HG03432 (cell line): Measurements from ENCODE around the gene CFAP77.
"Not testable (repeated sequence)": the region's sequence is repeated elsewhere in the genome, so short reads cannot be mapped to it uniquely, and the experiment has no call there.

Experiments used
- ATAC-seq: cut with Tn5 transposase; IDR thresholded peaks from one replicate; pipeline ENCODE4 v1.9.1; 2021; ENCODE audit warnings: mild to moderate bottlenecking, moderate library complexity; ENCODE audit not compliant: unreplicated experiment

Gene CFAP77

DNA sequence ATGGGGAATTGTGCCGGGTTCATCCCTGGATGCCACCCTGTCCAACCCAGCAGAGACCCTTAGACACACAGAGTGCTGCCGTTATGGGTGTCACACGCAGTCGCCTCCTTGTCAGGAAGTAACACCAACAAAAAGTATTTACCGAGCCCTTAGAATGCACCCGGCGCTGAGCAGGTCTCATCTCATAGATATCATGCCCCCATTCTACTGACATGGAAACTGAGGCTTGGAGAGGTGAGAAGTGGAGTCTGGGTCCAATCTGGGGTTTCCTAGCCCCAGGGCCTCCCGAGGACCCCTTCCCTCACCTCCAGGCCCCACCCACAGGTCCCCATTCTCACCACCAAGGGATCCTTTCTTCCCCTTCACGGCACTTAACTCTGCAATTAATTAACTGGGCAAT, 135.6 kb downstream of the CFAP77 start:
- ATAC-seq: no peak

DNA sequence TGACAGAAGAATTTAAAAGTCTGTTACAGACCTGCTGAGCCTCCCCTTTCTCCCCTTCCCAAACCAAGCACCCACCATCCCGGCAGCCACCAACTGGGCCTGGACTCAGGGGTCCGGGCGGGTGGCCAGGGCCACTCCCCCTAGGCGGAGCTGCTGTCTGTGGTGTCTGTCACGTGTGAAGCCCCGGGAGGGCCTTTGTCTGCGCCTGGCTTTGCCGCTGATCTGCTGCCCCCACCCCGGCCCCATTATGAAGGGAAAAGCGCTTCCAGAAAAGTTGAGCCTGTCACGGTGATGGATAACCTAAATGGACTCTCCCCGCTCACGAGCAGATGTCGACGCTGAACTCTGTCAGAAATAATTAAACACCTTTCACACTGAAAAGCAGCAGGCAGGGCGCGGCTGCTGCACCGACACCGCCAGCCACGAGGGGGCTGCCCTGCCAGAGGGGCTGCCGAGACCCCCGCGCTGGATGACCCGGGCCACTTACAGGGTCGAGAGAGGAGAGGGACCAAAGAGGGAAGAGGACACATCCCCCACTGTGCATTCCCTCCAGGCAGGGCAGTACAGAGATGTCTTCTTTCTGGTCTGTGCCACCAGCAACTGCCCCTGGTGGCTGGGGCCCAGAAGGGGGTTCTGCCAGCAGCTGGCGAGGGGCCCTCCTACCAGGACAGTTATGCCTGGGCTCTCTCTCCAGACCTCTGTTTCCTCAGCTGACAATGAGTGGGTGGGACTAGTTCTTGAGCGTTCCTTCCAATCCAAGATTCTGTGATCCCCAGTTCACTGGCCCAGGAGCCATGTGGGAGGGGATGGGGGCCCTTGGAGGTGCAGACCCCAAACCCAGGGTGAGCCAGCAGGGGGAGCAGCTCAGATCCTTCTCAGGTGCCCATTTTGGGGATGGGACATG, 136.4 kb downstream of the CFAP77 start:
- ATAC-seq: no peak

DNA sequence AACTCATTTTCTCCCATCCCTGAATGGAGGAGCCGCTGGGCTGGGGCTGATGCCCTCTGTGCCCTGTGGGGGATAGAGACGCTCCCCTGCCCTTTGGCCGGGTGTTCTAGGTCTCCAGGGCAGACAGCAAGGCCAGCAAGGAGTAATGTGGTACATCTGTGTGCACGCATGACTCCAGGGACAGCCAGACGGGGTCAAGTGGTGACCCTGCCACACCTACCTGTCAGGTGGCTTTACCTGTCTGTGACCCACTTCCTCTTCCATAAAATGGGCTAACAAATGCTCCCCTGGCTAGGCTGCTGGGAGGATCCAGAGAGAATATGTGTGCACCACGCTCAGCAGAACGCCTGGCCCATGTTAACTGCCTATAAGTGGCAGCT, 137.0 kb downstream of the CFAP77 start:
- no peak for ATAC-seq

DNA sequence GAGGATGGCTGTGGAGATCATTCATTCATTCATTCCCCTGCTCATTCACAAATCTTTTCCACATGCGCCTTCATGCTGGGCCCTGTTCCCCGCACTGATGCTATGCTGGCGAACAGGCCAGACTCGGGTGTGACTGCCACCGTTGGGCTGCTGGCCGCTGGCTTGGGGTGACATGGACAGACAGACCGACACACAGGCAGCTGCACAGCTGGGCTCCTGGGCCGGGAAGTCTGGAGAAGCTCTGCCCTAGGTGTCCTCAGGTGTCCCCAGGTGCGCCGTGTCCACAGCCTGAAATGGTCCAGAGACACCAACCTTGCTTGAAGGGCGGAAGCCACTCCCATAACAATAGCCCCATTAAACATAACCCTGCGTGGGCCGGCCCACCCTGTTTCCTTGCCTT, 137.4 kb downstream of the CFAP77 start:
- ATAC-seq: no peak

DNA sequence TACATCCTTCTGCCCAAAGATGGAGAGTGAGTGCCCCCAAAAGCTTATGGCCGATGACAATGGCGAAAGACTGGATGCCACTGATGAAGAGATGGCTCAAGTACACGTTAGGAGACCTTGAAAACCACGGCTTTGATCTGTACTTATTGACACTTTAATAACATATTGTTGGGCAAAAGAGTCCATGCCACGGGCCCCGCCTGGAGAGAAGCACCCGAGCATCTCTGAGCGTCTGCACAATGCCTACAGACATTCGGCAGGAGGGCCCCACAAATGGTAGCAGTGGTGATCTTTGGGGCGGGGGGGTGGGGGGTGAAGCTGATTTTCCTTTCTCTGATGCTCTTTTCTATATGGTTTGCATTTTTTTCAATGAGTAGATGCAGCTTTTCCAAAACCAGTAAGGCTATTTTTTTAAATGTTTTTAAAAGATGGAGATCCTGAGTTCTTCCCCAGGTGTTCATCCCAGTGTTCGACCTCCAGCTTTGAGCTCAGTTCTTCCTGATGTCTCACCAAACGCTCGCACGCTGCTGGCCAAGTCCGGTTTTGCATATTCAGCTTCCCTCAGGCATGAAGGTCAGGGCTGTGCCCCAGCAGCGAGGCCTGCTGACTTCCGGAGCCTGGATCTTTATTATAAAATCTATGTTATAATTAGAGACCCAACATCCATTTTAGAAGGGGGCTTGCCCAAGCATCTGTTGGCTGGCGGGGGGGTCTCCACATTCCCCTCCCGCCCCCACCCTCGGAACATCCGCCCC, 138.1 kb downstream of the CFAP77 start:
- ATAC-seq: no peak

DNA sequence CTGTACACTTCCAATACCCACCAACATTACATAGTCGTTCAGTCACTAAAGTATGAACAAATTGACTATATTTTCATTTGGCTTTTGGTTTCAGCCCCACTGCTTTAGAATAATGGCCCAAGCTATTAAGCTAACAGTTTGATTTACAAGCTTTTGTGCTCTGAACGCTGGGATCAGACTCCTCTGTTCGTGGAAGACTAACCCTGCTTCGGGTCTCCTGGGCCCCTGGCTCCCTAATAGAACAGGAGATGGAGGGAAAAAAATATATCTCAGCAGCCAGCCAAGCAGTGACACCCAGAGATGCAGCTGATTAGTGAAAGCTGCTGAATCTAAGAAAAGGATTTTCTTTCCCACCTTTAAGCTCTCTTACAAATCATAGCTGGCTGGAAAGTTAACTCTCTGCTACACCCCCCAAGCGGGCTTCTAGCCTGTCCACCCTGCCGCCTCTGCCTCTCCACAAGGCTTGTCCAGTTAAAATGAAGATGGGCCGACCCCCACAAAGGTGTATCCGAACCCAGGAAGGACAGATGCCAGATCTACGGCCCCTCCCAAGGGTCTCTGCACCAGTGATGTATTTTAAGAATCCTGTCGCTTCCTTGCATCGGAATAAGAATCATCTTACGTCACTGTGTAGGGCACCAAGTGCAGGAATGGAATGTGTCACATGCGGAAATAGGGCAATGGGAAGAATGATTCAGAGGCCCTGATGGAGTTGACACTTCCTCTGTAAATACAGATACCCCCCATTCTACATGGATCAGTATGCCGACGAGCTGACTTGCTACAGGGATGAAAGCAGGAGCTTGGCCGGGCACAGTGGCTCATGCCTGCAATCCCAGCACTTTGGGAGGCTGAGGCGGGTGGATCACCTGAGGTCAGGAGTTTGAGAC, 139.0 kb downstream of the CFAP77 start:
- no peak for ATAC-seq

DNA sequence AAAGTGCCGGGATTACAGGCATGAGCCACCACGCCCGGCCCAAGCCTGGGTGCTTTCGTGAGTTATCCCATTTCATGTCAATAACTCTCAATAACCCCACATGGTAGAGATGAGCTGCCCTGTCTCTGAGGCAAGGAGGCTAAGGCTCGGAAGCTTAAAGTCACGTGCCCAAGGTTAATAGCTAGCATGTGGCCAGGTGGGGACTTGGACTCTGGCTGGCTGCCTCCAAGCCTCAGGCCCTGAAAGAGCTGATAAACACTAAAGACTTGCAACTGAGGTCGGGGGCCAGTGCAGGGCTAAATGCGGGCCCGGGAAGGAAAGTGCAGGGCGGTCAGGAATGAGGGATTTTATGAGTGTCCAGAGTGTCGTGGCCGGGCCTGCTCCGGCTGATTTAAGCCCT, 141.5 kb downstream of the CFAP77 start:
- ATAC-seq: no peak

DNA sequence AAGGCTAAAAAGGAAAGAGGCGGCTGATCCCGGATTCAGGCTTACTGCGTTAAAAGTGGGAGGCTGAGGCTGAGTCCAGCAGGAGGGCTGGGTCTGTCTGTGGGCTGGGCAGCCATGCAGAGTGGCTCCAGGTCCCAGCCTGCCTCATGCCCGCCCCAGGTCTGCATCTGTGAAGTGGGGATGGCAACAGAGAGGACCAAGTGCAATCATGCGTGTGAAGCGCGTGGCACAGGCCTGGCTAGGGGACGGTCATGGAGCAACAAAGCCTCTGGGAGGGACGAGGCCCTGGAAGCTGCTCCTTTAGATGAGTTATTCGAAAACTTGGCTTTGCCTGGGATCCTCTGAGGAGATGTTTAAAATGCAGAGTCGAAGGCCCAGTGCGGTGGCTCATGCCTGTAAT, 142.0 kb downstream of the CFAP77 start:
- ATAC-seq: no peak

DNA sequence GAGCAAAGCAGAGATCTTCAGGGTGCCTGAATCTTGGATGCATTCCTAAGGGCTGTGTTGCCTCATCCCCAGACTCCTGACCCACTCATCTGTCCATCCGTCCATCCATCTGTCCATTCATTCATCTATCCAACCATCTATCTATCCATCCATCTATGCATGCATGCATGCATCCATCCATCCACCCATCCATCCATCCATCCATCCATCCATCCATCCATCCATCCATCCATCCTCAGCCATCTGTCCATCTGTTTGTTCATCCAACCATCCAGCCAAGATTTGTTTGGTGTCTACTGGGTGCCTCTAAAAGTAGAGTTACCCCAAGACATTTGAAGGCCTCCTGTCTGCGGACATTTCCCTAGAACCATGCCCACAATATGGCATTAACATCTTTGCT, 144.7 kb downstream of the CFAP77 start:
- no peak for ATAC-seq

DNA sequence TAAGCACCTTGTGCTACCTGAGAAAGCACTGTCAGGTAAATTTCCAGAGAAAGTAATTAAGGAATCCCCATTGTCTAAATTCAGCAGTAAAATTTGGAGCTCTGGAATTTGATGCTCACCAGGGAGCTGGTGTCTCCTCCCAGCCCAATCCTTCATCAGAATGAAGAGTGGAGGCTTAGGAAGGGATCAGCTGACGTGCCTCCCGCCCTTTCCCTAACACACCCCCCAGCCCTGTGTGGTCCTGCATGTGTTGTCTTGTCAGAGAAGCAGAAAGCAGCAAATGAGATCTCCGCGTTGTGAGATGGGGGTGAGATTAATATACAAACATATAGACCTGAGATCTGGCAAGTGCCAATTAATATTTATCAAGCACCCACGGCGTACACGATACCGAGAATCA, 145.5 kb downstream of the CFAP77 start:
- no peak for ATAC-seq

DNA sequence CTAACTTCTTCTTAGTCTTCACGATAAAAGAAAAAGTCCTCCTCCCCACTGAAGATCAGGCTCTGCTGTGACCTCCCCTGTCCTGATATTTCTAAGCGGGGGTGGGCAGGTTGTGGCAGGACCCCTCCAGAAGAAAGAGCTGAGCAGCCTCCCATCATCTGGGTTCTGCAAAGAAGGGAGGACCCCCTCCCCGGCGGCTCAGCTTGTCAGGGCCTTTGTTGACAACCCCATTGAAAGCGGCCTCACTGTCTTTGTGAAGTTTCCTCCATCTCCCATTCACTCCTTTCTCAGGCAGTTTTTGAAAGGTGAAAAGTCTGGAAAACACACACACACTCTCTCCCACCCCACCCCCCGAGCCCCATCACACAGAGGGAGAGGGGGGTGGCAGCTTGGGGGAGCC, 146.2 kb downstream of the CFAP77 start:
- ATAC-seq: no peak

DNA sequence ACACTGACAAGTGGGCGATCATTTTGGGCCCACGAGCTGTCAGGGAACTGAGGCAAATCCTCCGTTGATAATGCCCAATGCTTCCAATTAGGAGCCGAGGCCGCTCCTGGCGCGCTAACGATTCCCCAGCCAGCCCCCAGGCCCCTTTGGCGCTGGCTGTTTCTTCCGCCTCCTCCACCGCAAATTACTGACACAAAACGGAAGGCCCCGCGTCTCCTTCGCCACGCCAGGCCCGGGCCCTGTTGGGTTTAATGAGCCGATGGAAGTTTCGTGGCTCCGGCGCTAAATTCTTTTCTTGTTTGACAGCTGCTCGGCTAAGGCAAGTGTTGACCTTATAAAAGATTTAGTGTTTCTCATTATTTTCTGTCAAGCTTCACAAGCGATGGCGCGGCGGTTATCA, 146.7 kb downstream of the CFAP77 start:
- no peak for ATAC-seq

DNA sequence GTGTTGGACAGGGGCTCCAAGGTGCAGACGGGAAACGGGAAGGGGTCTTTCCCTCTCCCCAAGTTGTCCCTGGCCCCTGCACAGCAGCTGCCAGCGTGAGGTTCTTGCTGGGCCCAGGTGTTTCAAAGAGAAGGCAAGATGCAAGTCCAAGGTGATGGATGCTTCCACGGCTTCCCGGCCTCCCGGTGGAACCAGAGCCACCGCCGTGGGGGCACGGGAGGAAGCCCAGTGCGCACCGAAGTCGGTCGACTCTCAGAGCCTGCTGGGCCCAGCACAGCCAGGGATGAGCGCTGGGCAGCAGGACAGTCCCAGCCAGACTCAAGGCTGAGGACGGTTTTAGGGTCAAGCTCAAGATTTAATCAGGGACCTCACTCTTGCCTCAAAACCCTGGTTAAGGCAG, 147.1 kb downstream of the CFAP77 start:
- ATAC-seq: no peak

DNA sequence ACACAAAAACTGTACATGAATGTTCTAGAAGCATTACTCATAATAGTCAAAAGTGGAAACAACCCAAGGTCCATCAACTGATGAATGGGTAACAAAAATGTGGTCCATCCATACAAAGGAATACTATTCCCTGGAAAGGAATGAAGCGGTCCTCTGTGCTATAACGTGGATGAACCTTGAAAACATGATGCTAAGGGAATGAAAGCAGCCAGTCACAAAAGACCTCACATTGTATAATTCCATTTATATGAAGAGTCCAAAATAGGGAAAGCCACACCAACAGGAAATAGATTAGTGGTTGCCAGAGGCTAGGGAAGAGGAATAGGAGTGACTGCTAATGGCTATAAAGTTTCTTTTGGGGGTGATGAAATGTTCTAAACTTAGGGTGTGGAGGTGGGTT, 149.7 kb downstream of the CFAP77 start:
- no peak for ATAC-seq

DNA sequence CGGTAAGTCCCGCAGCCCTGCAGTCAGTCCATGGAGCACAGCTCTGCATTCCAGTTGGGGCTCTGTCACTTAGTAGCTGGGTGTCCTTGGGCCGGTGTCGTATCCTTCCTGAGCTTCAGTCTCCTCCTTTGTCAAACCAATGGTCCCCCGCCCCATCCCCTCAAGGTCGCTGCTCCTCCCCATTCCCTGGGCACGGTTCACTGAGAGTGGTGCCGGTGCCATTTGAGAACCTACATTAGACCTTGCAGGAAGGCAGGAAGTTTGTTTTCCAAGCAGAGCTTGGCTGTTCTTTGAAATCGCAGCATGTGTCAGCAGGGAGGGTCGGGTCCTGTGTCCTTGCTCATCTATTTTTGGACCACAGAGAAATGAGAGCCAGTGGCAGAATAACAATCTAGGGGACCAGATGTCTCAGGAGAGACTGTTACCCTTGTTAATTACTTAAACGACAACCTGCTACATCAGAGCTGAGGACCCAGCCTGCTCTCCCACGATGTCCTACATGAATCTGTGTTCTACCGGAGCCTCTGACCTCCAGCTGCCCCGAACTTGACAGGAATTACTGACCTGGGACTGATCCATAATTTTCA, 150.7 kb downstream of the CFAP77 start:
- ATAC-seq: no peak

DNA sequence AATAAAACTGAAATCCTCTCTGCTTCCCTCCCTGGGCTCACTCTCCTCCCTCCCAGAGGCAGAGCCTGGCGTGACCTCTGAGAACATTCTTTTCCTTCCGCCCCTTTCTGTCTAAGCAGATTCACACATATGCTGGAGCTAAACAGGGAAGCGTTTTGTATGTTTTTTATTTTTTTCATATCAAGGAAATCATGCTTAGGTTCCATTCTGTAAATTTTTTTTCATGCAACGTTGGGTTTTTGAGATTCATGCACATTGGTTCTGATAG, 152.2 kb downstream of the CFAP77 start:
- no peak for ATAC-seq

DNA sequence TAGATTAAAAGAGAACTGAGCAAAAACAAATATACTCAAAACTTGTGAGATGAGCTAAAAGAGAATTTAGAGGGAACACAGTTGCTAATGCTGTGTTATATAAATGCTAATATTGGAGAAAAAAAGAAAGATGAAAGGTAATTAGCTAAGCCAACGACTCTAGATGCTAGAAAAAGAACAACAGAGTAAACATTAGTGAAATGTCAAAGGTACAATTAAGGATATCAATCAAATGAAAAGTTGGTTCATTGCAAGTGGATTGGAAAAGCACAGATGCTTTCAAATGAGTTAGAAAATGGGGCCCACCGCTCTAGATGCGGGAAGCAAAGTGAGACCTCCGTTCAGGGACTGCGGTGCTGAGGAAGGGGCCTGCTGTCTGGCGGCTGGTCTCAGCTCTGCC, 154.5 kb downstream of the CFAP77 start:
- ATAC-seq: no peak

DNA sequence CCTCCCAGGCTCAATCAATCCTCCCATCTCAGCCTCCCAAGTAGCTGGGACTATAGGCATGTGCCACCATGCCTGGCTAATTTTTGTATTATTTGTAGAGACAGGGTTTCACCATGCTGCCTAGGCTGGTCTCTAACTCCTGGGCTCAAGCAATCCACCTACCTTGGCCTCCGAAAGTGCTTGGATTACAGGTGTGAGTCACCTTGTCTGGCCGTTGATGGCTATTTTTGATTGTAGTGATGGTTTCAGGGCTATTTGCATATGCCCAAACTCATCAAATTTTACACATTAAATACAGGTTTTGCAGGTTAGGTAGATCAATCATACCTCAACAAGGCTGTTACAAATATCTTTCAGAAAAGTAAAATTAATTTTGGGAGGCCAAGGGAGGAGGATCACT, 158.8 kb downstream of the CFAP77 start:
- not testable (repeated sequence) for ATAC-seq

DNA sequence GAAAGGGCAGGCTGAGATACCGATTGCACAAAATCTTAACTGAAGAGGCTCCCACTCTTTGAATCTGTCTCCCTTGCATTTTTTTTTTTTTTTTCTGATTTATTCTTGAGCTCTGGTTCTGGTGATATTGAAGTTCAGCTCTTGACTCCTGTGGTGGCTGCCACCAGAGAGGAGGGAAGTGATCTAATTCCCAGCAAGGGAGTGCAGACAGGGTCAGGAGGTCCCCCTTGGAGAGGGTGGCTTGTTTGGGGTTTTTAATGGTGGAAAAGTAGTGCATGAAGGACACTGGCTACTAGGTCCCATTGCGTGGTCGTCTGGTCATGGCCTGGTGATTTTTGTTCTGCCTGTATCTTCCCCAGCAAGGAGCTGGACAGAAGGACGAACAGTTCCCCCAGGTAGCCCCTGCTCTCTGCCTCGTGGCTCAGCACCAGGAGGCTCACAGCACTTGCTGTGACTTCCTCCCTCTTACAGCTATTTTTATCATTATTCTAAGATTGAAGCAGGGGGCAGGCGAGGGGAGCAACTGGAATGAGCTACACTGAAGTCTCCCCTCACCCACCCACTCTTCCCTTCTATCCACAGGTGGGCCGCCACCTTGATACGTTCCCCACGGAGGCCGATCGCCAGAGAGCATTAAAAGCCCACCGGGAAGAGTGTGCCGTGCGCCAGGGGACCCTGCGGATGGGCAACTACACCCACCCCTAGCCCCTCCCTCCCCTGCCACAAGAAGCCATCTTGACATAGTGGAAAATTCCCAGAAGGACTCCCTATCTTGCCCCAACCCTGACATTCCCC, 162.0 kb downstream of the CFAP77 start:
- ATAC-seq: no peak

DNA sequence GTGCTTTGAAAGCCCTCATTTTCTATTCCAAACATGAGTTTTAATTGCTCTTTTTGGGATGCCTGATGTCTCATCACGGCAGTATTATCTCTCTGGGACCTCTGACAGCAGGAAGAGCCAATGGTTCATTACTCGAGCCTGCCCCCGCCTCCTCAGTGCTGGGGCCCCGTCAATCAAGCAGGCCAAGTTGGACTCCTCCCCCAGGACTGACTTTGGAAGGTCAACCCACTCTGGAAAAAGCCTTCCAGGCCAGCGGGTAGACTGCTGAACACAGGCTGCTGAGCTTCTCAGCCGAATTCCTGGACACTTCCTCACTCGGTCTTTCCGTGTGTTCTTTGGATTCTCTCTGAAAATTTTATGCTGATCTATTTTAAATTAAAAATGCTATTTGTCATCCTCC, 162.9 kb downstream of the CFAP77 start:
- ATAC-seq: no peak
